ENCODE results near the gene AJAP1. TPM values are rescaled to one million over a fixed set of nuclear protein-coding genes. Genes with fewer than 3 reads are reported as not detected.

Gene AJAP1
- total RNA-seq, 1 donor from 2014 or later = 0.17 TPM

DNA sequence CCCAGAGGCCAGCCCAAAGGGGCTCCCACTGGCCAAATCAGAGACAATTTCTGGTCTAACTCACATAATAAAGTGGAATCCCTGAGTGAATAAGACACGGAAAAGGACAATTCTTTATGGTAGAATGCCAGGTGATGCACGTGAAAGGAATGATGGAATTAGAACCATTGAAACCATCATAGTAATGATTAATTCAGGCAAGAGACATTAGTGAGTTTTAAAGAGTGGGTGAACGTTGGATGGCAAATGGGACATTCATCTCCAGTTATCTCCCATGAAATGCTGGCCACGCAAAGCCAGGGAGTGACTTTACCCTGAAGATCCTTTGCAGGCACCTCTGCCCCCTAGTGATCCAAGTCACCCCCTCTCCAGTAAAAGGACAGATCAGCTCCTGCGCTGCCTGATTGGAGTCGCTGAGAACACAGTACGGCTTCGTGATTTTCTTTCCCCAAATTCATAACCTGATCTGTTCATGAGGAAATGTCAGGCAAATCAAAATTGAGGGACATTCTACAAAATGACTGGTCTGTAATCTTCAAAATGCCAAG is 87.5 kb downstream of the AJAP1 start:
- DNase-seq = no peak

DNA sequence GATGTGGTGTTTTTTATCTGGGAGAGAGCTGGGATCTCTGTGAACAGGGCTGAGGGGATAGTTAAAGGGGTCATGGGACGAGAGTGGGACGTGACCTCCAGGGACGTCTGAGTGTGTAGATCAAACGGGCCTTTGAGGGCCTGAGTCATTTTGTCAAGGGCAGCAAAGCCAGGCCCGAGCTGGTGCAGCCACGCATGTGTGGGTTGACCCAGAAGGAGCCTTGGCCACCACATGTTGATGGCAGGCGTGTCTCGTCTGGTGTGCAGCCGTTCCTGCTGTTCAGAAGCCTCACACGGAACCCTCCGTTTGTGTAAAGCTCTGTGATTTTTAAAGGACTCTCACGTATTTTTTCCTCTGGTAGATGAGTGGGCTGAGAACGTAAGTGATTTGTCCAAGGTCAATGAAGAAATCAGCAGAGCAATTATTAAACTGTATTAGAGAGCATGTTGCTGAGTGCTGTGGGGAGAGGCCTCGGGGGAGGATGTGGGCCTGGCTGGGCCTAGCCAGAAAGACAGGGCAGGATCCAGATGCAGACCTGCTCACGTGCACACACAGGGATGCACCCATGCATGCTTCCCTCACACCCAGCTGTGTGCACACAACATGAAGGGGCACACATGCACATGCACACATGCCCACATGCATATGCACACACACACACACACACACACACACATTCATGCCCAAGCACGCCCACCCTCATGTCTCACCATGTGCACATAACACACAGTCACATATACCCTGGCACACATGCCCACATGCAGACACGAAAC is 89.8 kb downstream of the AJAP1 start:
- DNase-seq = no peak

DNA sequence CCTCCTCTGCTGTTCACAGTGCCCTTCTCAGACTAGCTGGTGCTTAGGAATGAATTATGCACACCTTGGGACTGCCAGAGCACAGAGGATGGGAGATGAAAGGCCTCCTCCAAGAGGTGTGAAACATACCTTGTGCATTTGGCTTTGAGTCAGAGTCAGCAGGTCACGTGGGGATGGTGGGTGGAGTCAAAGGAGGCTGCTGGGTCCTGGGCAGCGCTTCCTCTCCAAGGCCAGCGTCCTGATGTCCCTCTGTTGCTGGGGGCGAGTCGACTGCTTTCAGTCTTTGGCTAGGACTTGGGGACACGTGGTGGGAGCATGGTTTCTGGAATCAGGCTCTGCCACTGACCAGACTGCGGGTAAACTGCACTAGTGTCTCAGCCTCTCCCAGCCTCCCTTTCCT is 91.2 kb downstream of the AJAP1 start:
- no peak for DNase-seq

DNA sequence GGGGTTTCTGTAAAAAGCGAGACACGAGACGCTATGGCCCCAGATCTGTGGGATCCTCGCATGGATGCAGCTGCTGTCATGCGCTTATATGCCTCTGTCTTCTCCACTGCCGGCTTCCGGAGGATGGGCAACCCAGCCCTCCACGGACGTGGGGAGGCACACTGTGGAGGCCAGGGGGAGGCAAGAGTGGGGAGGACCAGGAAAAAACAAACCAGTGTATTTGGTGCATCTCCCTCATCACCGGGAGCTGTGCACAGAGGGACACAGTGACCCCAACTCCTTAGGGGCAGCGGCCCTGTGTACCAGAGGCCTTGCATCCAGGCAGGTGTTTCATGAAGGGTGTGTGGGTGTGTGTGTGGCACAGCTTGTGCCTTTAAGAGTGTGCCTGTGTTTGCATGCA is 95.0 kb downstream of the AJAP1 start:
- DNase-seq = no peak

DNA sequence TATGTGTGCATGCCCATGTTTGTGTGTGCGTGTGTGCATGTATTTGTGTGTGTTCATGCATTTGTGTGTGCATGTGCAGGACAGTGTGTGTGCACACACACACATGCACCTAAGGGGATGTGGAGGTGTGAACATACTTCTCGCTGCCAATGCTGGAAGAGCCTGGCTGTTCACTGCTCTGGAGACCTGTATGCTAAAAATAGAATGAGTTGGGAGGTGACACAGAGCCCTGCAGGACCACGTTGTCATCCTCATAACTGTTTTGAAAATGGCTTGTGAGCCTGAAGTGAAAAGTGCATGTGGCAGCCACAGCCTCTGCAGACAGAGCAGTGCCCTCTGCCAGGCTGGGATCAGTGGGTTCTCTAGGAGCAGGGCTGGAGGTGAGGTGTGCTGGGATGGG is 95.8 kb downstream of the AJAP1 start:
- DNase-seq = no peak

DNA sequence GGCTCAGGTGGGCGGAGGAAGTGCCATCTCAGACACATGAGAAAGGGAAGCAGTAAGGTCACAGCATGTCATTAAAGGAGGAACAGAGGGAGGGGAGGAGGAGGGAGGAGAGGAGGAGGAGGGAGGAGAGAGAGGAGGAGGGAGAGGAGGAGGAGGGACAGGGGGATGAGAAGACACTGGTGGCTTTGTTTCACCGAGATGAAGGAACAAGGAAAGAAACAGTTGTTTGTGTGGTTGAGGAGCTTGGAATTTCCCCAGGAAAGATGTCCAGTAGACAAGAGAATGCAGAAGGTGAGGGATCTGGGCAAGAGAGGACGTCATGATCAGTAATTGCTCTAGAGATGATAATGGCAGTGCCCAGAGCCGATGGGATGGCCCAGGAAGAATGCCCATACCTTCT is 97.7 kb downstream of the AJAP1 start:
- DNase-seq = no peak

DNA sequence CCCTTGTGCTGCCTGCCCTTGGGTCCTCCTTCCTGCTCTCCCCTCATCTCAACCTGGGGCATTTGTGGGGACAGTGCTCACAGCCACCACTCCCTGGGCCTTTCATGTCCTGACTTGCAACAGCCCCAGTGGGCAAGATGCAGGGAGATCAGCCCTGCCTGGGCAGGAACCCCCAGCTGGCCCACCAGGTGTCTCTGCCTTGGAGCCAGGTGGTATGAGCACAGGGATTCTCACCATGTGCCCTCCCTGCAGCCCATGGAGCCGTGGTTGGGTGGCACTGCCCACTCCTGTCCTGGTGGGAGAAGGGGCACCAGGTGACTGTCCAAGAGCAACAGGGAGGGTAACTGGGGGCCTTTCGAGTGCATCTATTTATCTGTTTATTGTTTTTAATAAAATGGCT is 100.4 kb downstream of the AJAP1 start:
- DNase-seq = no peak

DNA sequence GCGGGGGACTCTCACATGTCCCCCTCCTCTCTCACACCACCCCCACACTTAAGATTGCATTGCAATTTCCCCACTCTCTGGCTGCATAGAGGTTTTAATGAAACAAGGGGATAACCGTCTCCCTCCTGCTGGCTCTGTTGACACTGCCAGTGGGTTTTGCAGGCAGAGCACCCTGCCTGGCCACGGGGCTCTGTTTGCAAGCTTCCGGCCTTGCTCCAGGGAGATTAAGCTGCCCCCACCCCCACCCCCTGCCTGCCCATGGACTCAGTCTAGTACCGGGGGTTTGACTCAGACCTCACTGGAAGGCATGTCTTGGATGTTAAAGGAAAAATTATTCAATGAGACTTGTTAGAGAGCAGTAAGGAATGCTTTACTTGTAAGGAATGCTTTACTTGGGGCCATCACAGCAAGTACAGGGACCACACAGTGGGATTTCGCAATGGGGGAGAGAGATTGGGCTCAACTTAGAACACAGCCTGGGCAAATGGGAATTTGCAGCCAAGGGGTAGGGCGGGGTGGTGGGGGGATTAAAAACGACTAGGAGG is 101.0 kb downstream of the AJAP1 start:
- no peak for DNase-seq

DNA sequence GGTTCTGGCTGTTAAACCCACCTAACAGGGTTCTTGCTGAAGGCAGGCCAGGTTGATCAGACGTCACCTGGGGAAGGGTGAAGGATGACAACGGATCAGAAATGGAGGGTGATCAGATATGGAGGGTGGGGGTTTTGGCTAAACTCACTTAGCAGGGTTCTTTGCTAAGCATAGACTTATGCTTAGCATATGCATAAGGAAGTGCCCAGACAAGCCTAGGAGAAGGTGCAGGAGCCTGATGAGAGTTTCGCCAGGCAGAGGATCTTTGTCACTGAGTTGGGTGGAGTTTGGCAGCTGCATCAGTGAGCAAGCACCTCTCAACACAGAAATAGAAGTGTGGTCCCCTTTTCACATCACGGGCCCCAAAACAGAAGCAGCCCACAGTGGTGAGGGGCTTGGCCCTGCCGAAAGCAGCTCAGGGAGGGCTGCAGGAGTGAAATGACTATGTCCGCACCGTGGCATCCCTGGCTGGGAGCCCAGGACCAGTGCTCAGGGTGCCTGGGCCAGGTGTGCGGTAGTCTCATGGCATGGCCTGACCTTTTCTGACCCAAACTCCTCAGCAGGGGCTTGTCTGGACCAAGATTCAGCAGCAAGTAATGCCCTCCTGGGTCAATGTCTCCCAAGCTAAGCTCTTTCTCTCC is 101.6 kb downstream of the AJAP1 start:
- no peak for DNase-seq

DNA sequence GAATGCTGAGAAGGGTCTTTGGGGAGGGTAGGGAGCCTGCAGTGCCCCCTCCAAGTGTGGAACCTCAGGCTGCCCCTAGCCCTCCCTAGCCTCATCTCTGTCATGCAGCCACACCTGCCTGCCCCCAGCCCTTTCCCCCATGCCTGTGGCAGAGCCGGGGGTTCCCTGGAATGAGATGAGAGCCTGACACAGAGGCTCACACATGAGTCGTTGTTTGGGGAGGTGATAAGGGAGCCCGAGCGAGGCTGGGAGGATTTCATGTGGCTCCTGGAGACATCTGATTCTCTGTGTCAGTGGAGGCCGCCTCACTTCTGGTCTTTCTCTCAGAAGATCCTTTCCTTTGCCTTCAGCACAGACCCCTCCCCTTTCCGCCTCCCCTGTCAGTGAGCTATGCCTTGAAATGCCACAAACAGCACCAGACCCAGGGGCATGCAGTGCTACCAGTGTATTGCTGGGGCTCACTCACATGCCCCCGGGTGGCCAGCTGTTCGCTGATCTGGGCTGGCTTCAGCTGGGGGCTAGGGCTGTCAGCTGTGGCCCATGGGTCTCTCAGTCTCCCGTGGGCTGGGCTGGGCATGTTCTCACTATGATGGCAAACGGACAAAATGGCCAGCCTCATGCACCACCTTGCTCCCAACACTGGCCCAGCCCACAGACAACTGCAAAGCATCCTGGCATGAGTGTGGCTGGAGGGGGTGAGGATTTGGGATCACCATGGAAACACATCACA is 102.6 kb downstream of the AJAP1 start:
- no peak for DNase-seq

DNA sequence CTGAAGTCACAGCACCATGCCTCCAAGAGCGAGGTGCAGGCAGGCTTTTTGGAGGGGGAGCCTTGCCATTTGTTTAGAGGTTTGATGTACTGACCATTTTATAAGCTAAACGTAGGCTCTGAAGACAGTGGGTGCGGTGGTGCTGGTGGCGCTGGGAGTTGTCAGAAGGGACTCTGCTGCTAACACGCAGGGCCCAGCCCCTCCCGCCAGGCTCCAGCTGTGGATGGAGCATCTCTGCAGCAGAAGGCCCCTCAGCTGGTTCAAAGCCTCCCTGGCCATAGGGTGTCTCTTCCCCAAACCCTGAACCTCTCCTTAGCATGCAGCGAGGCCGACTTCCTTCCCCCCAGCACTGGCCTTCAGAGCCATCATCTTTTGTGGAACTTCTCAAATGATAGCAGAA is 105.3 kb downstream of the AJAP1 start:
- no peak for DNase-seq

DNA sequence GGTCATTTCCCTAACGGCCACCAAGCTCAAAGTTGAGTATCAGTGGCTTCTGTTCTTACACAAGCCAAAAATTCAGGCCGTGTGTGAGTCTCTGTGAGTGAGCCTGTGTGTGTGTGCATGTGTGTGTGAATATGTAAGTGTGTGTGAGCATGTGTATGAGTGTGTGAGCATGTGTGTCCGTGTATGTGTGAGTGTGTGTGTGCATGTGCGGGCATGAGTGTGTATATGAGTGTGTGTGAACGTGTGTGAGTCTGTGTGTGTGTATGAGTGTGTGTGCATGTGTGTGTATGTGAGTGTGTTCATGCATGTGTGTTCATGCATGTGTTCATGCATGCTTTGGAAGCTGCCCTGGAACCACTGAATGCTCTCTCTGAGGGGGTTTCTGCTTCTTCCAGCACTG is 105.7 kb downstream of the AJAP1 start:
- DNase-seq = no peak

DNA sequence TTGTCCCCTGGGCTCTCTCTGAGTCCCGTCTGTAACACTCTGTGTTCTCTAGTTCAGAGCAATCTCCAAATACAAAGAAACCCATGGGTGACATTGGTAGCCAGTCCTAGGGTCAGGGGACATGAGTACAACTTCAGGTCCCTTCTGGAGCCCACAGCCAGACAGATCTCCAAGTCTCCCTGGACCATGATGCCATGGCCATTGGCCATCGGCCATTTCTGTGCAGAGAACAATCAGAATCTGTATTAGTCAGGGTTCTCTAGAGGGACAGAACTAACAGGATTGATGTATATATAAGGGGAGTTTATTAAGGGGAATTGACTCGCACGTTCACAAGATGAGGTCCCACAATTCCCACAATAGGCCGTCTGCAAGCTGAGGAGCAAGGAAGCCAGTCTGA is 106.9 kb downstream of the AJAP1 start:
- DNase-seq = no peak

DNA sequence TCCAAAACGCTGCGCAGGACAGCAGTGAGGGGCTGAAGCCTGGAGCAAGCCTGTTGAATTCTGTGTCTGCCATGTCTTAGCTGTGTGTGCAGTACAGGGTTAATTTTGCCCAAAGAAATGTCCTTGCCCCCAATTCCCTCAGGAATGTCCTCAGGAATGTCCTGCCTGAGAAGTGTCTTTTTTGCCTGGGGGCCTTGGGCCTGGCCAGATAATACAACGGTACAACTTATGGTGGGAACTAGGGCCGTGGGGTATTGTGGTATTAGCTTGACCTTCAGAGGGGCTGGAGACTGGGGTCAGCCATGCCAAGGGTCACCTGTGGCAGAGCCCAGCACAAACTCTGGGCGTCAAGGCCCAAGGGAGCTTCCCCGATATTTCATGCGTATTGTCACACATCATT is 107.7 kb downstream of the AJAP1 start:
- DNase-seq = no peak

DNA sequence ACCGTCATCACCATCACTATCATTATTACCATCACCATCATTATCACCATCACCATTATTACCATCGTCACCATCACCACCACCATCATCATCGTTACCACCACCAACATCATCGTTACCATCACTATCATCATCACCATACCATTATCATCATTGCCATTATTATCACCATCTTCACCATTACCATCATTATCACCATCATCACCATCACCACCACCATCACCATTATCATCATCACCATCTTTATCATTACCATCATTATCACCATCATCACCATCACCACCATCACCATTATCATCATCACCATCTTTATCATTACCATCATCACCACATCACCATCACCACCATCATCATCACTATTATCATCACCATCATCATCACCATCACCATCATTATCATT is 112.9 kb downstream of the AJAP1 start:
- DNase-seq = no peak

DNA sequence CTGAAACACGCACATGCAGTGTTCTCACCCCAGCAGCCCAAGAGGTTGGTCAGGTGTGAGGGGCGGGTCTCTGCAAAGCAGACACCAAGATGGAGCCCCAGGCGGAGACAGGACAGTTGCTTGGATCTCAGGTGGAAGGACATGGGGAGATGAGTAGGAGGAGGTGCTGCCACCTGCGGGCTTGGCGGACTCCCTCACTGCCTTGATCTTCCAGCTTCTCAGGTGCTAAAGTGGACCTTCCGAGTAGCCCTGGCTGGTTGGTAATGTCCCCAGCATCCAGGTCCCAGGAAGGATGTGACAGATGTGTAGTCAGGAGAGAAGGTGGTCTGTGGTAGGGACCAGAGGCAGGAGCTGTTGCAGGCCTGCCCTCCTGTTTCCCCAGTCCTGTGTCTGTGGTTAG is 114.1 kb downstream of the AJAP1 start:
- no peak for DNase-seq

DNA sequence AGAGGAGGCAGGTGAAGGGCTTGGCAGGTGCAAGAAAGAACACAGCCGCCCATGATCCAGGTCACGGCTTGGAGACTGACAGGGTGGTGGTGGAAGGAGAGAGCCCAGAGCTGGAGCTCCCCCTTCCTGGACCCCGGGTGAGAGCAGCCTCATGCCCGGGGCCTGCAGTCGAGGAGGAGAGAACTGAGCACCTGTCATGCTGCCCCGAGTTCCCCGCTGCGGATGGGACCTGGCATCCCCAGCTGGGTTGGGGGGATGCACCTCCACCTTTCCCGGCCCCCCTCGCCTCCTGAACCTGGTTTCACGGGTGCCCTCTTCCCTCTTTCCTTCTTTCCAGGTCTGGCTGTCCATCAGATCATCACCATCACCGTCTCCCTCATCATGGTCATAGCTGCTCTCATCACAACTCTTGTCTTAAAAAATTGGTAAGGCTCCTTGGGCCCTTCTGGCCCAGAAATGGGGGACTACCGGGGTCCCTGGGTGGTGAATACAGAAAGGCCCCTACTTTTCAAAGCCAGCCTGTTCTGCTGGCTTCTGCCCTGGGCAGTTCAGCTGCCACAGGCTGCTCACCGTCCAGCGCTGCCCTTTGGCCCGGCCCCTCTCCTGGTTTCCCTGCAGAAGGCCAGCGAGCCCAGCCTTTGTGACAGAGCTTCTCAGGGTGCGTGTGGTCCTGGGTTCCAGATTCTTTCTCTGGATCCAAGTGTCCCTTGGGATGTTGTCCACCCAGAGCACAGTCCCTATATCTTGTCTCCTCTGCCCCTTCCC is 115.3 kb downstream of the AJAP1 start:
- no peak for DNase-seq

DNA sequence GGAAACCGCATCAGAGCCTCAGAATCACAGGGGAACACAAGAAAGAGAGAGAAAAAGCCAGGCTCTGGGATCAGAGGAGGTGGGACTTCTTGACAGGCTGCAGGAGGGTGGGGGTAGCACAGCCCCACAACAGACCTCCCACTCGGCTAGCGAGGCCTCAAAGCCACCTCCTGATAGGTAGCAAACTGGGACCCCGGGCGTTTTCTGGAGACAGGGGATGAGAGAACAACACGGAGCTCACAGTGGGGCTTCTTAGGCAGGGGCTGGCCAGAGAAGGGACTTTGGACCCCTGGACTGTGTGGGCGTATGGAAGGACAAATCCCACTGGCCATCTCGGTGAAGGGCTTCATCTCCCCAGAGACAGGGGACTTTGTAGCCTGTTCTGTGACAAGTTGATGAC is 116.3 kb downstream of the AJAP1 start:
- no peak for DNase-seq

DNA sequence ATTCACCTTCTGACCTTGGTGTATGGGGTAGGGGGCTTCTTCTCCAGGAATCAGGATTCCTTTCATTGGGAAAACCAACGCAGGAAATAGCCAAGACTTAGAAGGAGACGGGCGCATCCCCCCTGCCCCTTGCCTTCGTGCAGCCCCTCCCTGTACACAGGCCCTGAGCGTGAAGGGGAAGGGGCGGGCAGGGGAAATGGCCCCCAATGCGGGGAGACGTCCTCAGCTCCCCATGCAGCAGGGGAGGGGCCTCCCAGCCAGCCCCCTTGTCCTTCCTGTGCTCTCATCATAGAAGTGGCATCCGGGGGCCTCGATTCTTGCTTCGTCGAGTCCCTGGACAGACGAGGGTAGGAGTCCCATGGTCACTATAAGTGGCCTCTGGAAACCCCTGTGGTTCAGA is 116.9 kb downstream of the AJAP1 start:
- DNase-seq = no peak

DNA sequence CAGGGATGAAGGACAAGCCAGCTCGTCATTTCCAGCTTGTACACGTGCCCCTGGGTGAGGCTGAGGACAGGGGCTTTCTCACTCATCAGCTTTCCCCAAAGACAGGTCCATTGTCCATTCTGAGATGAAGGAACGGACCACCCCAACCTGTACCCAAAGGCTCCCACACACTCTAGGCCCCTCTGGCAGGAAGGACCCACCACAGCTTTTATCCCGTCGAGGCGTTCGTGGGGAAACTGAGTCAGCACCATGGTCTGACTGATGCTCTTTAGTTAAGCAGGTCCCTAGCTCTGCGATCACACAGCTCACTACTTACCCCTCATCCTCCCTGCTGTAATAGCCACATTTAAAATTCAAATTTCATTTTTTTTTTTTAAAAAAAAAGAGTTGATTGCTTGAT is 117.3 kb downstream of the AJAP1 start:
- DNase-seq = no peak

DNA sequence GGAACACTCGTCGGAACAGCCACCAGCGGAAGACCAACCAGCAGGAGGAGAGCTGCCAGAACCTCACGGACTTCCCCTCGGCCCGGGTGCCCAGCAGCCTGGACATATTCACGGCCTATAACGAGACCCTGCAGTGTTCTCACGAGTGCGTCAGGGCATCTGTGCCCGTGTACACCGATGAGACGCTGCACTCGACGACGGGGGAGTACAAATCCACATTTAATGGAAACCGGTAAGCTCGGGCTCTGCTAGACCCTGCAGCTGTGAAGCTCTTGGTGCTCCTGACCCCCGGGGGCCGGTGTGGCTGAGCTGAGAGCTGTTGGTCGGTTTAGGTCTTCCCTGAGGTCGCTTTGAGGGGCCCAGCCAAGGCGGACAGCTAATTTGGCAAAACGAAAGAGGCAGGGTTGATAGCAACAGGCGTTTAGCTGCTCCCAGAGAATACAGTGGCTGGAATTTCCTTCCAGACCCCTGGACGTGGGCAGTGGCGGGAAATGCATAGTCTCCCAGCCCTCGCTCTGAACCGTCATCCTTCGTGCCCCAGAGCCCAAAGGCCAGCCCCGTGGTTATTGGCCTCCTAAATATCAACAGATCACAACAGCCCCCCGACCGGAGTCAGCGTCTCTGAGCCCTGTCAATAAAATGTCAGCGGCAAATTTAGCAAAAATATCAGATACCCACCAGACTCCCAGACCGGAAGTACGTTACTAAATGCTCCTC is 118.0 kb downstream of the AJAP1 start:
- no peak for DNase-seq

DNA sequence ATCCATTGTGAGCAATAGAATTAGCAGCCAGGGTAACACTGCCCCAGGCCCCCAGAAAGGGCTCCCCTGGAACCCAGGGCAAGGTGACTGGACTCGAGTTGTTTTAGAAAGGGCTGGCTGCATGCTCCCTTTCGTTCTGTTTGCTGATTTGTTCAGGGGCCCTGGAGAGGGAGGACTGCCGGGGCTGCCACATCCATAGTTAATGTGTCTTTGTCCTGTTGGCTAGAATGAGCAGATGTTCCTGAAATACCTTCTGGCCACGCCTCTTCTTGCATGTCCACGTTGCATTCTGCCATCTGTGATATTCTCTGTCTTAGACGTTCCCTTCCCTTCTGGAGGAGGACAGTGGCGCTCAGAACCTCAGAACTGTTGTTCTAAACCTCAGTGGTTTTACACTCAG is 118.8 kb downstream of the AJAP1 start:
- no peak for DNase-seq

Data from dermis blood vessel endothelial cell (primary cell).